Amniotic epithelial cell (primary cell): ENCODE data around the gene SEC16A.
A peak's percentile ranks its signal among the peaks of the same experiment; 100 is the strongest.
"Not testable (repeated sequence)": the region's sequence is repeated elsewhere in the genome, so short reads cannot be mapped to it uniquely, and the experiment has no call there.

Source experiments
- DNase-seq: peaks from one replicate; pipeline ENCODE4 v3.0.0-alpha.2; 2010; ENCODE audit warnings: low read depth

The SEC16A gene

DNA sequence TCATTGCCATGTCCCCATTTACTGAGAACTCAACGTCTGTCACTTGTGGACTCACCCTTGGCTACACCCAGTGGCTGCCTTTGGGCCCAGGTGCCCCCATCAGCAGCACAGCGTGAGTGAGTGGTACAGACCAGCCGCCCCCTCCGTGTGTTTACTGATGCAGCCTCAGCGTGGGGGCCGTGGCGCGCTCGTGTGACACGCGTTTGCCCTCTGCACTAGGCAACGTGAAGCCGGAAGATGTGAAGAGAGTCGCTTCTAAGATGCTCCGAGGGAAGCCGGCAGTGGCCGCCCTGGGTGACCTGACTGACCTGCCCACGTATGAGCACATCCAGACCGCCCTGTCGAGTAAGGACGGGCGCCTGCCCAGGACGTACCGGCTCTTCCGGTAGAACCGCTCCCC is 60.0 kb downstream of the SEC16A start:
- DNase-seq: no peak

- DNase-seq: no peak
Observed at GRCh38 chr9:136421791-136422190, 61.0 kb downstream of the SEC16A start.

- DNase-seq: no peak
Observed at GRCh38 chr9:136419092-136419420, 63.8 kb downstream of the SEC16A start.

DNA sequence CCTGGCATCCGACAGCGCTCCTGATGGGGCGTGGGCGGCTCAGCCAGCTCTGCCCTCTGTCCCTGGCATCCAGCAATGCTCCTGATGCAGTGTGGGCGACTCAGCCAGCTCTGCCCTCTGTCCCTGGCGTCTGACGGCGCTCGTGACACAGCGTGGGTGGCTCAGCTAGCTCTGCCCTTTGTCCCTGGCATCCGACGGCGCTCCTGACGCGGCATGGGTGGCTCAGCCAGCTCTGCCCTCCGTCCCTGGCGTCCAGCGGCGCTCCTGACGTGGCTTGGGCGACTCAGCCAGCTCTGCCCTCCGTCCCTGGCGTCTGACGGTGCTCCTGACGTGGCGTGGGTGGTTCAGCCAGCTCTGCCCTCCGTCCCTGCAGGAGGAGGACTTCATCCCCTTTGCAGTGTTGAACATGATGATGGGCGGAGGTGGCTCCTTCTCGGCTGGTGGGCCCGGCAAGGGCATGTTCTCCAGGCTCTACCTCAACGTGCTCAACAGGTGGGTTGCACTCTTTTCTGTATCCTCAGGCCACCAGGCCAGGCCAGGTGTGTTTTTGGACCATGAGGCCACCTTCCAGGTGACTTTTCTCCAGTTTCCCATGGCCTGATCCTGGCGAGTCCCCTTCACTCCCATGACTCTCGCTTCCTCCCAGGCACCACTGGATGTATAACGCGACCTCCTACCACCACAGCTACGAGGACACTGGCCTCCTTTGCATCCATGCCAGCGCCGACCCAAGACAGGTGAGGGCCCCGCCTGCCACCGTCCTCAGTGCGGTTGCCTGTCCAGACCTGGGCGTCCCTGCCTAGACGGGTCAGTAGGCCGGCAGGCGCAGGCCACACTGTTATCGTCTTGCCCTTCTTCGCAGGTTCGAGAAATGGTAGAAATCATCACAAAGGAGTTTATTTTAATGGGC is 64.4 kb downstream of the SEC16A start:
- no peak for DNase-seq

DNA sequence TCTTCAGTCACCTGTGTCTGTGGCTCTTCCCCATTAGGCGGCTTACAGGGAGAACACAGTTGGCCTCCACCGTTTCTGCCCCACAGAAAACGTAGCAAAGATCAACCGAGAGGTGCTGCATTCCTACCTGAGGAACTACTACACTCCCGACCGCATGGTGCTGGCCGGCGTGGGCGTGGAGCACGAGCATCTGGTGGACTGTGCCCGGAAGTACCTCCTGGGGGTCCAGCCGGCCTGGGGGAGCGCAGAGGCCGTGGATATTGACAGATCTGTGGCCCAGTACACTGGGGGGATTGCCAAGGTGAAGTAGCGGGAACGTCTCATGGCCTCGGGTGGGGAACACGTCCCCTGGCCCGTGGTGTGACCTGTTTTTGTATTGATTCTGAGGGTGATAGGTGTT is 65.9 kb downstream of the SEC16A start:
- DNase-seq: no peak

DNA sequence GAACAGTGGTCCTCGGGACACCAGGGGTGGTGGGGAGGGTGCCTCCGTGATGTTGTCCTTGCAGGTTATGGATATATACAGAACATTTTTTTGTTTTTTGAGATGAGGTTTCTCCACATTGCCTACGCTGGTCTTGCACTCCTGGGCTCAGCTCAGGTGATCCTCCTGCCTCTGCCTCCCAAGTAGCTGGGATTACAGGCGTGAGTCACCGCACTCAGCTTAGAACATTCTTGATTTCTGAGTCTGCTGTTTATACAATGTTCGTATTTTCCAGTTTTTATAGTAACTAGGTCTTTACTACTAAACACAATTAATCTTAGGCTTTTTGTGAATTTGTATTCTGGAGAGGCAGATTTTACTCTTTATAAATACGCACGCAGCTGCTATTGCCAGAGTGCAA is 66.4 kb downstream of the SEC16A start:
- DNase-seq: peak; percentile 48

DNA sequence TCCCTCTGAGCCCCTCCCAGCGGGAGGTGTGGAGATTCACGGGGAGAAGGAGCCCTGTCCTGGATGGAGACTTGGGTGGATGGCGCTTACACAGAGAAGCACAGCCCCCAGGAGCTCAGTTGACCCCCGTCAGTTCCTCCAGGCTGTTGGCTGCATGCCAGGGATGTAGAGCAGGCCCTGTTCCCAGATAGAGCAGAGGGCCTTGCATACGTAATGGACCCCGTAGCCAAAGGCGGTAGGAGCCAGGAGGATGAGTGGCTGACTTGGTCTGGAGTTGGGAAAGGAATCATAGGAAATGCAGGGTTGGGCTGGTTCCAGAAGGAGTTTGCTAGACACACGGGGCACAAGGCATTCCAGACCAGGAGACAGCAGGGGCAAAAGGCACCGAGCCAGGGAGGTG is 69.9 kb downstream of the SEC16A start:
- DNase-seq: no peak

DNA sequence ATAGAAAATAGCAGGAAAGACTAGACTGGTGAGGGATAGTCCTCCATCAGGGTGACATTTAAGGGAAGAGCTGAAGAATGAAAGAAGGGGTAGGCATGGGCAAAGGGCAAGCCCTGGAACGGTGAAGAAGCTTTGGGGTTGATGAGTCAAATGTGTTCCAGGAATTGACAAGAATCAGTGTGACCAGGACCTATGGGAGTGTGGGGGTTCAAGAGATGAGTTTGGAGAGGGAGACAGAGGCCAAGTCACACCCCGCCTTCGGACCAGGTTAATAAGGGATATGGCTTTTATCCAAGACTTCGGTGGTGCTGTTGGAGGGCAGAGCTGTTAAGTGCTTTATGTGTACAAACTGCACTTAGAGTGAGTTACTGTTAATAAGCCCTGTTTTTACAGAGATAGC is 71.5 kb downstream of the SEC16A start:
- DNase-seq: no peak

GRCh38 chr9:136410500-136411287 is 72.1 kb downstream of the SEC16A start, which contains the start of the genes ENTR1 and PMPCA:
Gene ENTR1 (minus strand): TSS chr9:136410614. CDS start chr9:136410397, 217 bp downstream.
Gene PMPCA (plus strand): TSS chr9:136410658. CDS start chr9:136410669, 11 bp downstream.
- DNase-seq: peak; percentile 80

GRCh38 chr9:136409557-136410455 is 73.0 kb downstream of the SEC16A start:
- DNase-seq: peak; percentile 45

DNA sequence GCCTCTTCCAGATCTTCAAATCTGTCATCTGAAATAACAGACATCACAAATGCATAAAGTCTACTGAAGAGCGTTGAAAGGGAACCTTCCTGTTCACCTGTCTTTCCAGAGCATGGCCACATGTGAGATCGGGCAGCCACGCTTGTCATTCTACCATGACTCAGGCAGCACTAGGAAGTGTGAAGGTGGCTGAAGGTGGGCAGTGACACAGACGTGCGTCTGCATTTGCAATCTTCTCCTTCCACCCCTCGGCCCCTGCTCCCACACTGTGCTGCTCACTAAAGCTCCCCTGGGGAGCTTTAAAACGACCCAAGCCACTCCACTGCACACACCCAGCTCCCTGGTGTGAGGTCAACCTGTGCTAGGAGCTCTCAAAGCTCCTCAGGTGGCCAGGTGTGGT is 74.9 kb downstream of the SEC16A start:
- DNase-seq: no peak

GRCh38 chr9:136407061-136407460 is 75.8 kb downstream of the SEC16A start:
- not testable (repeated sequence) for DNase-seq

DNA sequence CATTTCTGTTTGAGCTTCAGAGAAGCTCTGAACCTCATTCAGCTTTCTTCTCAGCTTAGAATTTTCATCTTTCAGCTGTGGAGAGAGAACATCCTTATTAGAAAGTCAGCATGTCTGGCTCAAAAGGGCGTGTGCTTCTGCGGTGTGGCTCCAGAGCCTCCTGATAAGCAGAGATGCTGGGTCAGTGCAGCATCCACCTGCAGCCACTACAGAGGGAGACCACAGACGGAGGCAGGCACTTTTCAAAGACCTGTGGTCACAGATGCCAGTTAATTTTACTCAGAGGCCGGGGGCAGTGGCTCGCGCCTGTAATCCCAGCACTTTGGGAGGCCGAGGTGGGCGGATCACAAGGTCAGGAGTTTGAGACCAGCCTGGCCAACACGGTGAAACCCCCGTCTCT is 76.9 kb downstream of the SEC16A start:
- not testable (repeated sequence) for DNase-seq

- no peak for DNase-seq
Observed at GRCh38 chr9:136405481-136405880, 77.4 kb downstream of the SEC16A start.

DNA sequence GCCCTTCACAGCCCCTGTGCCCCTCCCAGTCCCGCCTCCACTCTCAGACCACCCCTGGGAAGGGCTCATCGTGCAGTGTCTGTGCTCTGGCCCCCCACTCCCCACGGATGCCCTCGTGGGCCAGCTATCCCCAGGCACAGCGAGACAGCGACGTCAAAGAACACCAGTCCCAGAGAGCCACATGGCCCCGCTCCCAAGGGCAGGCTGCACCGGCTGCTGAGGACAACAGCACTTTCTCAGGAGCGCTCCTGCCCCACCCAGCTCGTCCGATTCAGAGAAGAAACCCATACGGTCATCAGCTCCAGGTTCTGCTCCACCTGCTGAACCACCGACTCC is 78.1 kb downstream of the SEC16A start:
- no peak for DNase-seq

DNA sequence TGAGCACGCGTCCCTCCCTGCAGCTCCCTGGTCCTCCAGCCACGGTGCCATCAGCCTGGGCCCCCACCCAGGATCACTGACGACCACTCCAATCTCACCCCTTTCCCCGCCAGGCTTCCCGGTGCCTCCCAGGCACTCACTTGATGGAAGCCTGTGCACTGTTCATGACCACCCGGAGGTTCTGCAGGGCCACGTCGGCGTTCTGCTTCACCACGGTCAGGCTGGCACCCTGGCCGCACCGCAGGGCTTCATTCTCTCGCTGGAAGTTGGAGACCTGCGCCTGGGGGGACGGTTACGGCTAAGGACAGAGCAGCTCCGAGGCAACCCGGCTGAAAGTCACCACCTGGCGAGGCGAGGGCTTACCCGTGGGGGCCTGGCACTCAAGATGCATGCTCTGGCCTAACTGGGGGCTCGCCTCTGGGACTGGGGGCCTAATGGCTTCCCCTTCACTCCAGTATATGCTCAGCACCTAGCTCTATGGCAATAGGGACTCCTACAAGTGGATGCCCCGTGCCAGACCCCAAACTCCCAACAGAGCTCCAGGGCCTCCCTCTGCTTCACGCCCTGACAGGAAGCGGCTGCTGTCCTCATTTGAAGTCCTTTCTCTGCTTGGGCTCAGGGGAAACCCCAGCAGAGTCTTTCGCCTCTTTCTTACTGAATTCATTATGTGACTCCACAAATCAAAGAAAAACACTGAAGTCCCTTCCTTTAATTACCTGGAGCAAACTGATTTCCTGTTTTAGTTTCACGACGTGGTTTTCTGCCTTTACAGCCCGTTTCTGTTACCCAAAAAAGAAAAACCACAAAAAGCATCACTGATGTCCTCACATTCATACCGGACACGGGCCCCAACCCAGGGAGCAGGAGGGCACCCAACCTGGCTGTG is 78.7 kb downstream of the SEC16A start:
- DNase-seq: no peak

GRCh38 chr9:136403538-136403914 is 79.3 kb downstream of the SEC16A start:
- DNase-seq: no peak

DNA sequence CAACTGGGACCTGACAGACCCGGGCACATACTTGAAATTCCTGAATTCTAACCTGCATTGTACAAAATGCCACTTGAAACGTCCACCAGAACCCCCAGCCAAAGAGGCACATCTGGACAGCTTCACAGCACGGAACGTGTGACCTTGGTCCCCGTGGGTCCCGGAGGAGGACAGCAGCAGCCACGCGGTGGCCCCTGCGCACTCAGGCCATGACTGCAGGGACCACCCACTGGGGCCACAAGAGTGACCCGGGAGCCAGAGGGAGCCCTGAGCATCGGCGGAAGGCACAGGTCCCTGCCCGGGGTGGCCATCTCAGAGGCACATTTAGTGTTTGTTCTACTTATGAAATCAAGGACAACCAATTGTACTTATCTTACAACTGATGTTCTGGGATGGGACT is 80.8 kb downstream of the SEC16A start:
- DNase-seq: no peak

- DNase-seq: peak; percentile 14
Observed at GRCh38 chr9:136401173-136401922, 81.5 kb downstream of the SEC16A start.

- peak; percentile 66 for DNase-seq
Observed at GRCh38 chr9:136400038-136400834, 82.6 kb downstream of the SEC16A start, which contains the start of gene SNAPC4. Gene SNAPC4 (minus strand): TSS chr9:136400170. CDS start chr9:136398428, 1,742 bp downstream.
